HepG2 (cell line): ENCODE results near the gene CHKB. TPM values are rescaled to one million over a fixed set of nuclear protein-coding genes. Genes with fewer than 3 reads are reported as not detected.

Experiments
- BRD4 ChIP-seq: sonication (generic); formaldehyde crosslinking; IDR thresholded peaks from 2 replicates; pipeline ENCODE4 v1.4.0; 2020; ENCODE audit warnings: missing genetic modification reagents
- FOXC1 ChIP-seq: sonication (generic); formaldehyde crosslinking; IDR thresholded peaks from 2 replicates; pipeline ENCODE4 v1.8.0; 2022; ENCODE audit warnings: mild to moderate bottlenecking, missing genetic modification reagents, borderline replicate concordance
- FUBP1 ChIP-seq: sonication (generic); formaldehyde crosslinking; IDR thresholded peaks from 2 replicates; pipeline ENCODE4 v1.5.1; 2020; ENCODE audit warnings: missing genetic modification reagents, mild to moderate bottlenecking, borderline replicate concordance
- HES4 ChIP-seq: sonication (generic); formaldehyde crosslinking; IDR thresholded peaks from 2 replicates; pipeline ENCODE4 v1.9.0; 2021; ENCODE audit warnings: mild to moderate bottlenecking, missing genetic modification reagents, borderline replicate concordance
- NONO ChIP-seq, 2 experiments: fragments of 450-650 bp in 1 of 2; sonication (generic) in 1 of 2; formaldehyde crosslinking in 1 of 2; IDR thresholded peaks in 1 of 2; conservative IDR thresholded peaks in 1 of 2; 2 replicates each; pipeline versions ENCODE4 v1.6.1 to v1.8.0; 2017 to 2022; ENCODE audit warnings: mild to moderate bottlenecking in 1 of 2, missing genetic modification reagents in 1 of 2, moderate library complexity in 1 of 2
- PRMT3 ChIP-seq: sonication (generic); formaldehyde crosslinking; IDR thresholded peaks from 2 replicates; pipeline ENCODE4 v1.8.1; 2022; ENCODE audit warnings: low read depth, mild to moderate bottlenecking, moderate library complexity, missing genetic modification reagents, borderline replicate concordance
- SALL2 ChIP-seq: sonication (generic); formaldehyde crosslinking; IDR thresholded peaks from 2 replicates; pipeline ENCODE4 v1.8.1; 2023; ENCODE audit warnings: mild to moderate bottlenecking, missing genetic modification reagents, inconsistent platforms
- SMC3 ChIP-seq: IDR thresholded peaks from 2 replicates; pipeline ENCODE4 v1.6.1; 2011; ENCODE audit warnings: low read length, improper control_type of control experiment
- SPEN ChIP-seq: sonication (generic); formaldehyde crosslinking; IDR thresholded peaks from 2 replicates; pipeline ENCODE4 v1.5.1; 2020; ENCODE audit warnings: low read depth, mild to moderate bottlenecking, missing genetic modification reagents
- THAP8 ChIP-seq: sonication (generic); formaldehyde crosslinking; IDR thresholded peaks from 2 replicates; pipeline ENCODE4 v1.5.1; 2020; ENCODE audit warnings: missing genetic modification reagents, mild to moderate bottlenecking, borderline replicate concordance
- ZBTB14 ChIP-seq: sonication (generic); formaldehyde crosslinking; IDR thresholded peaks from 2 replicates; pipeline ENCODE4 v1.4.0; 2020; ENCODE audit warnings: missing genetic modification reagents
- ZNF256 ChIP-seq: sonication (generic); formaldehyde crosslinking; conservative IDR thresholded peaks from 2 replicates; pipeline ENCODE4 v1.4.0; 2020; ENCODE audit warnings: missing genetic modification reagents
- ZNF333 ChIP-seq: sonication (generic); formaldehyde crosslinking; IDR thresholded peaks from 2 replicates; pipeline ENCODE4 v1.4.0; 2020; ENCODE audit warnings: mild to moderate bottlenecking, missing genetic modification reagents, borderline replicate concordance
- ZNF687 ChIP-seq: sonication (generic); formaldehyde crosslinking; IDR thresholded peaks from 2 replicates; pipeline ENCODE4 v1.5.1; 2020; ENCODE audit warnings: mild to moderate bottlenecking, missing genetic modification reagents, moderate library complexity
- ZNF713 ChIP-seq: sonication (generic); formaldehyde crosslinking; IDR thresholded peaks from 2 replicates; pipeline ENCODE4 v1.4.0; 2020; ENCODE audit warnings: mild to moderate bottlenecking, missing genetic modification reagents
- ZNF724P ChIP-seq: sonication (generic); formaldehyde crosslinking; IDR thresholded peaks from 2 replicates; pipeline ENCODE4 v1.8.0; 2022; ENCODE audit warnings: missing genetic modification reagents, borderline replicate concordance
- ZNF761 ChIP-seq: sonication (generic); formaldehyde crosslinking; conservative IDR thresholded peaks from 2 replicates; pipeline ENCODE4 v1.4.0; 2020; ENCODE audit warnings: mild to moderate bottlenecking, missing genetic modification reagents
- polyA plus RNA-seq, 8 experiments: library from polyadenylated mRNA; depleted of rRNA in 3 of 8; stranded (reverse) in 7 of 8; unstranded in 1 of 8; fragments of >200 nt; fragmentation: Illumina TruSeq in 4 of 8; extraction: Trizol in 4 of 8; gene quantifications; 2 replicates each; pipeline versions ENCODE4 v1.2.1 to v1.2.3, GENCODE V29; 2011 to 2016; ENCODE audit warnings: low read depth in 4 of 8, missing spikeins in 1 of 8, mixed read lengths in 1 of 8; ENCODE audit not compliant: insufficient read depth in 1 of 8
- total RNA-seq, 5 experiments: library from RNA; depleted of rRNA; stranded (reverse); fragments of >200 nt; fragmentation: Illumina TruSeq; extraction: Trizol; gene quantifications; 2 replicates each; pipeline ENCODE4 v1.2.3, GENCODE V29; 2016; ENCODE audit warnings: low read depth in 1 of 5

Gene CHKB
- total and polyA plus RNA-seq, 2 of the 13 experiments (the other 11 are each of a cell fraction or from before 2014, with no cell fraction given), result 24.5 to 42.7 TPM

- TF ChIP-seq ZNF687 (CRISPR knock-in tag), result peak; percentile 86
- TF ChIP-seq SALL2 (CRISPR knock-in tag), result peak; percentile 26
- TF ChIP-seq ZNF256 (CRISPR knock-in tag), result 0 out of 2 replicates have a peak, but pooled peaks have one; percentile 63
- no peak for TF ChIP-seq FUBP1
- no peak; the same call in 1 of the 2 replicates for TF ChIP-seq ZNF724P (CRISPR knock-in tag)
- TF ChIP-seq ZBTB14, result peak; percentile 66
- peak; percentile 23 for TF ChIP-seq SPEN
- peak; percentile 60; the same call in 1 of the 2 replicates for TF ChIP-seq FOXC1 (CRISPR knock-in tag)
- peak; percentile 68; the same call in 1 of the 2 replicates for TF ChIP-seq HES4
- no peak for TF ChIP-seq ZNF761 (CRISPR knock-in tag)
- 0 out of 2 replicates have a peak, but pooled peaks have one; percentile 37 for TF ChIP-seq ZNF333 (CRISPR knock-in tag)
- TF ChIP-seq BRD4 (CRISPR knock-in tag), result 0 out of 2 replicates have a peak, but pooled peaks have one; percentile 34
- no peak for TF ChIP-seq THAP8 (CRISPR knock-in tag)
- TF ChIP-seq NONO (IDR thresholded peaks at IDR 0.05), result no peak
- peak; percentile 31; the same call in 1 of the 2 replicates for TF ChIP-seq NONO (CRISPR knock-in tag; conservative IDR thresholded peaks at IDR 0.05)
- TF ChIP-seq ZNF713 (CRISPR knock-in tag), result no peak
- TF ChIP-seq SMC3, result 0 out of 2 replicates have a peak, but pooled peaks have one; percentile 19
- TF ChIP-seq PRMT3, result peak; percentile 72; the same call in 1 of the 2 replicates
Measured at GRCh38 chr22:50627642-50628542, 45.2 kb upstream of the CHKB start, which contains the start of gene ARSA (continued).
